HepG2 (cell line): ENCODE measurements around the gene FAM193A. TPM values are rescaled to one million over a fixed set of nuclear protein-coding genes. Genes with fewer than 3 reads are reported as not detected.

Source experiments
- ATAC-seq: fragments of 200-7000 bp; cut with Tn5 transposase; 3 replicates; pipeline ENCODE4 v1.9.1; 2020; ENCODE audit warnings: mild to moderate bottlenecking, moderate library complexity
- BruUV-seq: library from RNA; stranded (reverse); fragments of 400-500 nt; replicated peaks from 2 replicates; lab custom pipeline; 2021; lab: Mats Ljungman, UMichigan
- CTCF ChIA-PET: fragments of 300-600 bp; formaldehyde crosslinking; extraction: SDS; loops from one replicate; lab custom pipeline; 2021; ENCODE audit warnings: low total read pairs, inconsistent platforms, low intra/inter-chr PET ratio; lab: Yijun Ruan, JAX
- POLR2A ChIA-PET: fragments of 350-600 bp; sonication (Branson Sonifier 250); formaldehyde crosslinking; loops from one replicate; lab custom pipeline; 2020; ENCODE audit warnings: antibody characterized with exemption, inconsistent platforms; lab: Yijun Ruan, JAX
- DNase-seq: peaks from one replicate; pipeline ENCODE4 v3.0.0-alpha.2; 2015; ENCODE audit warnings: low spot score
- FAIRE-seq: peaks from 3 replicates; lab custom pipeline; 2011; peaks lifted over from hg19 to GRCh38; lab: Jason Lieb, UNC
- H2AFZ ChIP-seq: one replicate; pipeline ENCODE4 v1.6.1; 2011; ENCODE audit warnings: low read length, inconsistent platforms
- H3K27ac ChIP-seq: fragments of 300-600 bp; 3 replicates; pipeline ENCODE4 v1.8.0; 2011; ENCODE audit warnings: mixed run types, mild to moderate bottlenecking, mixed read lengths, low read length, inconsistent platforms; ENCODE audit not compliant: insufficient read depth; ENCODE audit errors: extremely low read length
- H3K27me3 ChIP-seq, 2 experiments: fragments of 200-600 bp in 1 of 2; 2 replicates in 1 of 2; 3 replicates in 1 of 2; pipeline versions ENCODE4 v1.6.0 to v1.8.0; 2011; ENCODE audit warnings: low read length in 2 of 2, mild to moderate bottlenecking in 2 of 2, moderate library complexity in 2 of 2, inconsistent platforms in 1 of 2; ENCODE audit not compliant: insufficient read depth in 2 of 2, control insufficient read depth in 1 of 2
- H3K36me3 ChIP-seq, 2 experiments: fragments of 200-600 bp in 1 of 2; replicated peaks in 1 of 2; 2 replicates in 1 of 2; 3 replicates in 1 of 2; pipeline versions ENCODE4 v1.5.1 to v1.8.0; 2011; ENCODE audit warnings: low read length in 2 of 2, inconsistent platforms in 1 of 2; ENCODE audit not compliant: insufficient read depth in 2 of 2, control insufficient read depth in 1 of 2
- H3K4me1 ChIP-seq: 2 replicates; pipeline ENCODE4 v1.5.1; 2012; ENCODE audit warnings: low read length, inconsistent platforms; ENCODE audit not compliant: insufficient read depth
- H3K4me2 ChIP-seq: 2 replicates; pipeline ENCODE4 v1.6.0; 2011; ENCODE audit warnings: low read depth, low read length, inconsistent platforms
- H3K4me3 ChIP-seq, 3 experiments: fragments of 200-600 bp in 1 of 3; sonication (generic), shearing (Covaris generic) in 1 of 3; replicated peaks in 1 of 3; 2 replicates each; pipeline ENCODE4 v1.5.1; 2011 to 2016; ENCODE audit warnings: low read length in 3 of 3, inconsistent platforms in 2 of 3, low read depth in 2 of 3, mild to moderate bottlenecking in 2 of 3, control low read depth in 1 of 3, mixed read lengths in 1 of 3; ENCODE audit not compliant: insufficient read depth in 1 of 3
- H3K79me2 ChIP-seq: one replicate; pipeline ENCODE4 v1.6.1; 2011; ENCODE audit warnings: low read length, inconsistent platforms; ENCODE audit not compliant: insufficient read depth
- H3K9ac ChIP-seq: 2 replicates; pipeline ENCODE4 v1.6.0; 2011; ENCODE audit warnings: mild to moderate bottlenecking, low read depth, low read length, inconsistent platforms; ENCODE audit not compliant: insufficient read depth
- H3K9me3 ChIP-seq: 2 replicates; pipeline ENCODE4 v1.5.1; 2012; ENCODE audit warnings: mild to moderate bottlenecking, low read length
- H4K20me1 ChIP-seq: 2 replicates; pipeline ENCODE4 v1.6.0; 2011; ENCODE audit warnings: inconsistent platforms, mild to moderate bottlenecking, low read length, moderate library complexity; ENCODE audit not compliant: insufficient read depth
- FOXK2 ChIP-seq: fragments of 450-650 bp; IDR thresholded peaks from 2 replicates; pipeline ENCODE4 v1.6.1; 2016
- KDM5A ChIP-seq: fragments of 200-600 bp; sonication (generic); IDR thresholded peaks from 2 replicates; pipeline ENCODE4 v1.7.0; 2018; ENCODE audit warnings: antibody characterized with exemption, mild to moderate bottlenecking, low read length, borderline replicate concordance
- KLF16 ChIP-seq, 2 experiments: sonication (generic) in 1 of 2; formaldehyde crosslinking in 1 of 2; IDR thresholded peaks; 2 replicates each; pipeline versions ENCODE4 v1.6.1 to v1.8.0; 2016 to 2023; ENCODE audit warnings: missing genetic modification reagents in 2 of 2, missing compliant biosample characterization in 1 of 2
- MEIS2 ChIP-seq: sonication (generic); formaldehyde crosslinking; IDR thresholded peaks from 2 replicates; pipeline ENCODE4 v1.9.0; 2021; ENCODE audit warnings: mild to moderate bottlenecking, missing genetic modification reagents
- MIER2 ChIP-seq: IDR thresholded peaks from 2 replicates; pipeline ENCODE4 v1.6.1; 2016; ENCODE audit warnings: missing biosample characterization, missing genetic modification reagents
- MYNN ChIP-seq: sonication (generic); formaldehyde crosslinking; IDR thresholded peaks from 2 replicates; pipeline ENCODE4 v1.4.0; 2020; ENCODE audit warnings: mild to moderate bottlenecking, low read depth, missing genetic modification reagents
- NBN ChIP-seq: fragments of 450-650 bp; conservative IDR thresholded peaks from 2 replicates; pipeline ENCODE4 v1.6.1; 2017
- RBFOX2 ChIP-seq: fragments of 200-400 bp; formaldehyde crosslinking; IDR thresholded peaks from 2 replicates; pipeline ENCODE4 v1.6.1; 2017; ENCODE audit warnings: low read depth, mild to moderate bottlenecking, low read length
- ZBTB21 ChIP-seq: sonication (generic); formaldehyde crosslinking; IDR thresholded peaks from 2 replicates; pipeline ENCODE4 v1.4.0; 2020; ENCODE audit warnings: missing genetic modification reagents
- ZNF260 ChIP-seq: sonication (generic); formaldehyde crosslinking; IDR thresholded peaks from 2 replicates; pipeline ENCODE4 v1.4.0; 2020; ENCODE audit warnings: missing genetic modification reagents, low read depth, mild to moderate bottlenecking, borderline replicate concordance
- ZNF335 ChIP-seq: sonication (generic); formaldehyde crosslinking; IDR thresholded peaks from 2 replicates; pipeline ENCODE4 v1.4.0; 2020; ENCODE audit warnings: missing genetic modification reagents
- ZSCAN22 ChIP-seq: sonication (generic); formaldehyde crosslinking; IDR thresholded peaks from 2 replicates; pipeline ENCODE4 v1.4.0; 2020; ENCODE audit warnings: mild to moderate bottlenecking, missing genetic modification reagents
- WGBS: methylation state at CpG from one replicate; pipeline ENCODE4 v1.1.6; 2017; ENCODE audit warnings: low lambda C conversion rate; 5-methylcytosine and 5-hydroxymethylcytosine counted together
- in situ Hi-C: cut with HindIII; loops from 2 replicates; pipeline ENCODE4 v1.10.0; 2017; ENCODE audit warnings: low pct_unique_long_range_greater_than_20kb; ENCODE audit not compliant: extremely low pct_ligation_motif_present
- intact Hi-C: fragments of 100-400 bp; cut with micrococcal nuclease; formaldehyde crosslinking; loops from one replicate; pipeline ENCODE4 v1.10.0; 2022; ENCODE audit not compliant: unreplicated experiment
- polyA plus RNA-seq, 8 experiments: library from polyadenylated mRNA; depleted of rRNA in 3 of 8; stranded (reverse) in 7 of 8; unstranded in 1 of 8; fragments of >200 nt; fragmentation: Illumina TruSeq in 4 of 8; extraction: Trizol in 4 of 8; gene quantifications; 2 replicates each; pipeline versions ENCODE4 v1.2.1 to v1.2.3, GENCODE V29; 2011 to 2016; ENCODE audit warnings: low read depth in 4 of 8, missing spikeins in 1 of 8, mixed read lengths in 1 of 8; ENCODE audit not compliant: insufficient read depth in 1 of 8
- total RNA-seq, 5 experiments: library from RNA; depleted of rRNA; stranded (reverse); fragments of >200 nt; fragmentation: Illumina TruSeq; extraction: Trizol; gene quantifications; 2 replicates each; pipeline ENCODE4 v1.2.3, GENCODE V29; 2016; ENCODE audit warnings: low read depth in 1 of 5
- TF ChIP-seq, protein P1 (sequence below): sonication (generic); formaldehyde crosslinking; IDR thresholded peaks from 2 replicates; pipeline ENCODE4 v1.8.1; 2023; ENCODE audit warnings: mild to moderate bottlenecking, inconsistent platforms, moderate library complexity, missing genetic modification reagents, borderline replicate concordance
- TF ChIP-seq, protein P2 (sequence below): sonication (generic); formaldehyde crosslinking; IDR thresholded peaks from 2 replicates; pipeline ENCODE4 v1.5.0; 2020; ENCODE audit warnings: missing genetic modification reagents, mild to moderate bottlenecking, borderline replicate concordance
- TF ChIP-seq, protein P3 (sequence below): sonication (generic); formaldehyde crosslinking; IDR thresholded peaks from 2 replicates; pipeline ENCODE4 v1.5.0; 2020; ENCODE audit warnings: mild to moderate bottlenecking, missing genetic modification reagents, borderline replicate concordance
- TF ChIP-seq, protein P4 (sequence below): sonication (generic); formaldehyde crosslinking; IDR thresholded peaks from 2 replicates; pipeline ENCODE4 v1.4.0; 2020; ENCODE audit warnings: missing genetic modification reagents
- TF ChIP-seq, protein P5 (sequence below), 2 experiments: fragments of 450-650 bp in 1 of 2; sonication (generic) in 1 of 2; formaldehyde crosslinking; IDR thresholded peaks; 2 replicates each; pipeline versions ENCODE4 v1.5.0 to v1.8.0; 2020 to 2022; ENCODE audit warnings: mild to moderate bottlenecking in 1 of 2, missing genetic modification reagents in 1 of 2

The FAM193A gene
- total and polyA plus RNA-seq, 2 of the 13 experiments (the other 11 are each of a cell fraction or from before 2014, with no cell fraction given): 5.7 to 8.7 TPM

DNA sequence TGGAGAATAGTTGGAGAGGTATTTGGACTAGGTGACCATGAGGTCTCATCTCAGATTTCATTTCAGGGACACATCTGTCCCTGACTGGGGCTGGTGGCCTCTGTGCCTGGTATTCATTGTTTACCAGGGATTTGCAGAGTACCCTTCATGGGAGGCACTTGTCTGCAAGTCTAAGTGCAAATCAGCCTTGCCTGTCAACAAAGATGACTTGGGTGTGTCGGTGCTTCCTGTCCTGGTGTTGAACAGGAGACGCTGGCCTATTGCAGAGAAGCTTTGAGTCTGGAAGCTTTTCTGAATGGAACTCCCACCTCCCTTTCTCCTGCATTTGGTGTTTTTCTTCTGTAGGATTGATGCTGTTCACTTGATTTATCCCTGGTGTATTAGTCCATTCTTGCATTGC lies 115.6 kb downstream of the FAM193A start:
- FAIRE-seq (no peak), DNase-seq (no peak), ATAC-seq (no peak)
- intact Hi-C loops: no loop called here
- 100% methylated on average over 1 of the region's 2 CpGs for WGBS
- POLR2A ChIA-PET: no interaction called here
- H3K4me2 ChIP-seq: no peak overlapping the region
- H3K9me3 ChIP-seq: no peaks in the 10 kb centered on the region
- H2AFZ ChIP-seq: no peak overlapping the region
- no peaks in the 10 kb centered on the region for H3K27me3 ChIP-seq
- no peak for TF ChIP-seq ZSCAN22 (CRISPR knock-in tag)
- TF ChIP-seq, protein P1, sequence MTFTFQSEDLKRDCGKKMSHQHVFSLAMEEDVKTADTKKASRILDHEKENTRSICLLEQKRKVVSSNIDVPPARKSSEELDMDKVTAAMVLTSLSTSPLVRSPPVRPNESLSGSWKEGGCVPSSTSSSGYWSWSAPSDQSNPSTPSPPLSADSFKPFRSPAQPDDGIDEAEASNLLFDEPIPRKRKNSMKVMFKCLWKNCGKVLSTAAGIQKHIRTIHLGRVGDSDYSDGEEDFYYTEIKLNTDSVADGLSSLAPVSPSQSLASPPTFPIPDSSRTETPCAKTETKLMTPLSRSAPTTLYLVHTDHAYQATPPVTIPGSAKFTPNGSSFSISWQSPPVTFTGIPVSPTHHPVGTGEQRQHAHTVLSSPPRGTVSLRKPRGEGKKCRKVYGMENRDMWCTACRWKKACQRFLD (CRISPR knock-in tag): no peak
- TF ChIP-seq, protein P2, sequence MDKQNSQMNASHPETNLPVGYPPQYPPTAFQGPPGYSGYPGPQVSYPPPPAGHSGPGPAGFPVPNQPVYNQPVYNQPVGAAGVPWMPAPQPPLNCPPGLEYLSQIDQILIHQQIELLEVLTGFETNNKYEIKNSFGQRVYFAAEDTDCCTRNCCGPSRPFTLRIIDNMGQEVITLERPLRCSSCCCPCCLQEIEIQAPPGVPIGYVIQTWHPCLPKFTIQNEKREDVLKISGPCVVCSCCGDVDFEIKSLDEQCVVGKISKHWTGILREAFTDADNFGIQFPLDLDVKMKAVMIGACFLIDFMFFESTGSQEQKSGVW (CRISPR knock-in tag): no peak
- TF ChIP-seq MEIS2: no peak
- TF ChIP-seq, protein P3, sequence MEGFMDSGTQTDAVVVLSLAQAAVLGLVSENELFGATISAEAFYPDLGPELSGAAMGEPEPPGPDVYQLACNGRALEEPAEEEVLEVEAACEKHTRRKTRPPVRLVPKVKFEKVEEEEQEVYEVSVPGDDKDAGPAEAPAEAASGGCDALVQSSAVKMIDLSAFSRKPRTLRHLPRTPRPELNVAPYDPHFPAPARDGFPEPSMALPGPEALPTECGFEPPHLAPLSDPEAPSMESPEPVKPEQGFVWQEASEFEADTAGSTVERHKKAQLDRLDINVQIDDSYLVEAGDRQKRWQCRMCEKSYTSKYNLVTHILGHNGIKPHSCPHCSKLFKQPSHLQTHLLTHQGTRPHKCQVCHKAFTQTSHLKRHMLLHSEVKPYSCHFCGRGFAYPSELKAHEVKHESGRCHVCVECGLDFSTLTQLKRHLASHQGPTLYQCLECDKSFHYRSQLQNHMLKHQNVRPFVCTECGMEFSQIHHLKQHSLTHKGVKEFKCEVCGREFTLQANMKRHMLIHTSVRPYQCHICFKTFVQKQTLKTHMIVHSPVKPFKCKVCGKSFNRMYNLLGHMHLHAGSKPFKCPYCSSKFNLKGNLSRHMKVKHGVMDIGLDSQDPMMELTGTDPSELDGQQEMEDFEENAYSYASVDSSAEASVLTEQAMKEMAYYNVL (CRISPR knock-in tag): no peak
- TF ChIP-seq ZNF335 (CRISPR knock-in tag): no peak
- TF ChIP-seq MIER2: no peak
- TF ChIP-seq KLF16 (CRISPR knock-in tag; IDR thresholded peaks at IDR 0.05): no peak
- no peak for TF ChIP-seq NBN
- no peak for TF ChIP-seq ZBTB21
- no peak for TF ChIP-seq ZNF260 (CRISPR knock-in tag)
- TF ChIP-seq, protein P4, sequence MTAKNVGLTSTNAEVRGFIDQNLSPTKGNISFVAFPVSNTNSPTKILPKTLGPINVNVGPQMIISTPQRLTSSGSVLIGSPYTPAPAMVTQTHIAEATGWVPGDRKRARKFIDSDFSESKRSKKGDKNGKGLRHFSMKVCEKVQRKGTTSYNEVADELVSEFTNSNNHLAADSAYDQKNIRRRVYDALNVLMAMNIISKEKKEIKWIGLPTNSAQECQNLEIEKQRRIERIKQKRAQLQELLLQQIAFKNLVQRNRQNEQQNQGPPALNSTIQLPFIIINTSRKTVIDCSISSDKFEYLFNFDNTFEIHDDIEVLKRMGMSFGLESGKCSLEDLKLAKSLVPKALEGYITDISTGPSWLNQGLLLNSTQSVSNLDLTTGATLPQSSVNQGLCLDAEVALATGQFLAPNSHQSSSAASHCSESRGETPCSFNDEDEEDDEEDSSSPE (CRISPR knock-in tag): no peak
- TF ChIP-seq MYNN (CRISPR knock-in tag): no peak
- TF ChIP-seq RBFOX2: no peak
- TF ChIP-seq FOXK2: no peak
- TF ChIP-seq, protein P5, sequence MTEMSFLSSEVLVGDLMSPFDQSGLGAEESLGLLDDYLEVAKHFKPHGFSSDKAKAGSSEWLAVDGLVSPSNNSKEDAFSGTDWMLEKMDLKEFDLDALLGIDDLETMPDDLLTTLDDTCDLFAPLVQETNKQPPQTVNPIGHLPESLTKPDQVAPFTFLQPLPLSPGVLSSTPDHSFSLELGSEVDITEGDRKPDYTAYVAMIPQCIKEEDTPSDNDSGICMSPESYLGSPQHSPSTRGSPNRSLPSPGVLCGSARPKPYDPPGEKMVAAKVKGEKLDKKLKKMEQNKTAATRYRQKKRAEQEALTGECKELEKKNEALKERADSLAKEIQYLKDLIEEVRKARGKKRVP (CRISPR knock-in tag; IDR thresholded peaks at IDR 0.05): no peak
- TF ChIP-seq KDM5A: no peak
- no peaks in the 10 kb centered on the region for H3K79me2 ChIP-seq
- CTCF ChIA-PET: no interaction called here
- no peak overlapping the region for H3K27ac ChIP-seq
- BruUV-seq: no TSS peak
- H4K20me1 ChIP-seq: no peaks in the 10 kb centered on the region
- H3K36me3 ChIP-seq: peaks cover 22 to 68% of the 10 kb centered on the region in 2 experiments
- no peak overlapping the region for H3K4me3 ChIP-seq
- H3K9ac ChIP-seq: no peak overlapping the region
- H3K4me1 ChIP-seq: no peaks in the 10 kb centered on the region
- in situ Hi-C loops: no loop called here
